ENCODE data around the gene MED15. TPM values are rescaled to one million over a fixed set of nuclear protein-coding genes. Genes with fewer than 3 reads are reported as not detected.
A peak's percentile ranks its signal among the peaks of the same experiment; 100 is the strongest.

MED15 gene
- polyA plus RNA-seq, 5 donors = 38.1 to 62.5 (median 50.7) TPM

DNA sequence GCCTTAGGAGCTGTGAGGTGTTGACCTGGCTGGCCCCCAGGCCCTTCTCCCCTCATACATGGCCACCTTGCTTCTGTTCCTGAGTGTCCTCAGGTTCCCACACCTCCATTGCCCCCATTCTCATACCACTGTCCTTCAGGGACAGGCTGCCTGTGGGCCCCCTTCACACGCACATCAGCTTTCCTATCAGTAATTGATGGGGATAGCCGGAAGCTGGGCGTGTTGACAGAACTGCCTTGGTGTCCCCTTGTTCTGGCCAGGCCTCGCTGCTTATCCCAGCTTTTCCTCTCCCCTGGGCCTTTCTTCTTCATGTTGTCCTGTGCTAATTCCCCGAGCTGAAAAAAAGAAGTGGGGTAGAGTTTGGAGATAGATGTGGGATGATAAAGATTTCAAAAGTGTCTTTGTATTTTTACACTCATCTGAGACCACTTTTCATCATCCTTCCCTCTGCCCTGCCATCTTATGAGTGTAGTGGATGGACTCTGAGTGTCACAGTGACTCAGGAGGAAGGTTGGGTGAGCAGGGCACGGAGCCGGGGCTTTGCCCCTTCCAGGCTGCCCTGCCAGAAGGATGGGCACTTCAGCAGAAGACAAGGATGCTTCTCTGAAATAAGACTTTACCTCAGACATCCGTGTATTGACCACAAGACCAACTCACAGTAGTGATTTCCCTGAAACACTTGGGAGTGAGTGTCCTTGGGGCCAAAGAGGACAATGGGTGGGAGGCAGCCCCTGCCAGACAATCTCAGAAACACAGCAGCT is 42.8 kb downstream of the MED15 start:
- no peak for DNase-seq

DNA sequence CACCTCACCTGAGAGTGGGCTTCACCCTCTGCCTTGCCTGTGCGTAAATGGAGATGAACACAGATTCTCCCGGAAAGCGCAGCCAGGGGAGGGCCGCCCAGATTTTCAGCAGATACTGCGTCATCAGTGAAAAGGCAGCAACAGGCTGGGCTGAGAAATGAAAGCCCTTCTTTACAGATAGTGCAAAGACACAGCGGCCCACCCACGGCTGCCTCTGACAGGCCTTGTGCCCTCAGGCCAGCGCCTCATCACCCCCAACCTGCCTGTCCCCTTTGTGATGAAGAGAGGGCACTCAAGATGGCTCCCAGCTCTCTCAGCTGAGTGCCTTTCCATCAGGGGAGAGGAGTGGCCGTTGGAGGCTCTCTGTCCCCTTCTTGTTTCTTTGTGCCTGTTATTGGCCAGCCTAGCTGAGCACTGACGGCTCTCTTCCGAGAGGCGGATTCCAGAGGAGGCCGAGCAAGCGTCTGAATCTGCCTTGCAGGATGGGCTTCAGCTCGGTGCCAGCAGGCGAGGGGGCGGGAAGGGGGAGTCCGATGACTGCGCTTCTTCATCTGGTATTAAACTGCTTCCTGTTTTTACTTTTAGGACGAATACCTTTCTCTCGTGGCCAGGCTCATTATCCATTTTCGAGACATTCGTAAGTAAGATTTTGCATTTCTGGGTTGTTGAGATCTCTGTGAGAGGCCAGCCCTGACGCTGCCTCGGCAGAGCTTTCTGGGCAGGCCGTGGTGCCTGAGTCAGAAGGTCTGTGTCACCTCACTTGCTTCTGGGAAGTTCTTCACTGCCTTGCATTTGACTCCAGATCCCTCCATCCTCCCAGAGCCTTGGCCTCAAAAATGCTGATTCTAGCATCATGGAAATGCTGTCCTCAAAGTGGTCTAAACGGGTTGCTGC is 43.7 kb downstream of the MED15 start:
- DNase-seq = peak in 1 of 2 donors; percentile 32

DNA sequence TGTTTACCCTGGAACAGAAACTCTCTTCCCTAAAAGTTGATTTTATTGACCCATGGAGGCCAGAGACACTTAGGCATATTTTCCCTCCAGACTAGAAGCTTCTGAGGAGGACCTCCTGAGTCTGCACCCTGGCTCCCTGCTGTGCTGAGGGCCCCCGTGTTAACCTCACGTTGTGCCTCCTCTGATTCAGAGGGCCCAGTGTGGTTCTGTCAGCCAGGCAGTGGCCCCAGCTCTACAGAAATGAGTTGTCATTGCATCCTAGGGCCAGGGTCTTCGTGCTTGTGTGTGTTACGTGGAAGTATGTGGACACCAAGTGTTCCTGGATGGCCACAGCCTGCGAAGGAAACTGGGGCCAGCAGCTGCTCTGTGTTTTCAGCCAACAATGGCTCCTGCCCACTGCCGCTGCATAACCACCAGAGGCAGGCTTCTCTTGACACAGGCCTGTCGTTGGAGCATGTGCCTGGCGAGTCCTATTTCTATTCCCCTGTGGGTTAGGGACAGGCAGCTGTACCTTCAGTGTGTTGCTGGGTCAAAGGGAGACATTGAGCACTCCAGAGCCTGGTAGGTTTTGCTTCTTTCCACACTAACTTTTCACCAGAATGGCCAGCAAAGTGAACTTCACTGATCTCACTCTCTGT is 44.5 kb downstream of the MED15 start:
- DNase-seq = no peak

DNA sequence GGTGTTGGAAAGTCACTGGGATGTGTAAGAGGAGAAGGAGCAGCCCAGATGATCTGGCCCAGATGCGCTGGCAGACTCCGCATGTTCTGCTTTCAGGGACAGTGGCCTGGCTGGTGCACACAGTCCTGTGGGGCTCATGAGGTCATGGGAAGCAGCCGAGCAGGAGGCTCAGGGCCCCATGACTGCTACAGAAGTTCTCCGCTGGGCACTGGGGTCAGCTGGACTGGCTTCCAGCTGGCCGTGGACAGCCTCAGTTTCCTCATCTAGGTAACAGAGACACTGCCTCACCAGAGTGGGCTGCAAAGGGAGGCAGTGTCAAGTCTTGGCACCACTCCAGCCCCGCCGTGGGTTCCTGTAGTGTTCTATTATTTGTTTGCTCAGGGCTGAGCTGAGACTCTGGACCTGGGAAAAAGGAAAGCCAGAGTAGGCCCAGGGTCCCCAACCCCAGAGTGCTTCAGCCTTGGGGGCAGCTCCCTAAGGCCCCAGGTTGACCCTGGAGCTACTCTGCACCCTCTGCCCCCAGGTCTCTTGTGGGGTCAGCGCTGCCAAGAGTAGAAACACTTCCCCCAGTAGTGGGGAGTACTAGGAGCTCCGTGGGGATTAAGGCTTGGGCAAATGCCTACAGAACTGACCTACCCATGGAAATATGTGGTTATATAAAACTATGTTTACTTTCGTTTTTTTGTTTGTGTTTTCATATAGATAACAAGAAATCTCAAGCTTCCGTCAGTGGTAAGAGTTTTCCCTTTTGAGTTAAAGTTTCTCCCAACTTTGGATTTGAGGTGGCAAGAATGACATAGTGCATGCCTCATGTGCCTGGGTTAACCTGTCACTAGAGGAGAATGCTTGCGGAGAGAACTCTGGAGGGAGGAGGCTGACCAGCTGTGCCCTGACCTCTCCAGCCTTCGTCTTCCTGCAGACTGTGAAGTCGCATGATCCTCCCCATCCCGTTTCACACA is 45.3 kb downstream of the MED15 start:
- peak in 1 of 2 donors; percentile 33 for DNase-seq

DNA sequence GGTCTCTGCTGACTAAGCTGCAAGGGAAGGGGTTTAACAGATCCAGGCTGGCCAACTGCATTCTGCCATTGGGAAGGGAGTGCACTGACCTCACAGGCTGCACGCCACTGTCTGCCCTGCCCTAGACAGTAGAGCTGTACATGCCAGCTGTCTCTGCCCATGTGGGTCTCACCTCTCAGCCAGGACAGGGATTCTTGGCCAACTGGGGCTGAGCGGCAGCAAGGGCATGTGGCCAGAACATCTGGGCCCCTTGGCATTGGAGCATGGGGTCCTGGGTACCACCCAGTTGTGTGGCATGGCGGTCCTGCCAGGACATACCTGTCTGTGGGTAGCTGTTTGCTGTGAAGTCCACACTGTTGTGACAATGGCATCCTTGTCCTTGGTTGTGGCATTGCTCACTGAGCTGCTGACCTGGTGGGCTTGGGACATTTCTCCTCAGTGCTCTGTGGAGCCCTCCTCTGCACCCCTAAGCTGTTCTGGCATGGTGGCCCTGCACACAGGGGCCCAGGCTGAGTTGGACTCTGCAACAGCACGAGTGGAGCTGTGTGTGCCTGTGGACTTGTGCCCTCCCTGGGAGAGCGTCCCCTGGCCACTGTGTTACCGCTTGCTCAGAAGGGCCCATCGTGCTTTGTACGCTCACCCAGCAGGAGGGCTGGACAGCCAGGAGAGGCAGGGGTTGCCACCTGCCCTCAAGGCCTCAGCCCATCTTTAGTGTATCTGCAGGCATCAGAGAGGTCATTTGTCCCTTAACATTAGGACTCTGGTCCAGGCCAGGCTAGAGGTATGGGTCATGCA is 46.7 kb downstream of the MED15 start:
- DNase-seq = no peak

DNA sequence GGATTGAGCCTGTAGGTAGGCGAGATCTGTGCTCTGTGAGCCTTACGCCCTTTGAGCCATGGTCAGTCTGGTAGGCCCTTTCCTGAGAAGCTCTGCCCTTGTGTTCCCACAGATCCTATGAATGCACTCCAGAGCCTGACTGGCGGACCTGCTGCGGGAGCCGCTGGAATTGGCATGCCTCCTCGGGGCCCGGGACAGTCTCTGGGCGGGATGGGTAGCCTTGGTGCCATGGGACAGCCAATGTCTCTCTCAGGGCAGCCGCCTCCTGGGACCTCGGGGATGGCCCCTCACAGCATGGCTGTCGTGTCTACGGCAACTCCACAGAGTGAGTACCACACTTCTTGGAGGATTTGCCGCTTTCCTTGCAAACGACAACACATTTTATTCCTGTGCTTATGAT is 47.4 kb downstream of the MED15 start:
- no peak for DNase-seq

DNA sequence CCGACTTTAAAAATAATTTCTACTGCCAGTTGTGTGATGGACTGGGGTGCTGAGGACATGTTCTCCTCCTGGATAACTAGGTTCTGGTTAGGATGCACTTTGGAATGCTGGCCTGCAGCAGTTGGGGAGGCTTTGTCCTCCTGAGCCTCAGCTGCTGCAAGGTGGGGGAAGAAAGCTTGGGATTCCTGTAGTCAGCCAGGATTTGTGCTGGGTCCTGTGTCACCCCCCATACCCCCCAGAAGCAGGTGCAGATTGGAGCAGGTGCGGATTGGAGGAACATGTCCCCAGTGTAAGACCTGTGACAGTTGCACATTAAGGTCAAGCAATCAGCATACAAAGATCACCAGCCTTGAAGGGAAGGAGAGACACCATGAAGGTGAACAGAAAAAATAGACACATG is 51.1 kb downstream of the MED15 start:
- DNase-seq = no peak

DNA sequence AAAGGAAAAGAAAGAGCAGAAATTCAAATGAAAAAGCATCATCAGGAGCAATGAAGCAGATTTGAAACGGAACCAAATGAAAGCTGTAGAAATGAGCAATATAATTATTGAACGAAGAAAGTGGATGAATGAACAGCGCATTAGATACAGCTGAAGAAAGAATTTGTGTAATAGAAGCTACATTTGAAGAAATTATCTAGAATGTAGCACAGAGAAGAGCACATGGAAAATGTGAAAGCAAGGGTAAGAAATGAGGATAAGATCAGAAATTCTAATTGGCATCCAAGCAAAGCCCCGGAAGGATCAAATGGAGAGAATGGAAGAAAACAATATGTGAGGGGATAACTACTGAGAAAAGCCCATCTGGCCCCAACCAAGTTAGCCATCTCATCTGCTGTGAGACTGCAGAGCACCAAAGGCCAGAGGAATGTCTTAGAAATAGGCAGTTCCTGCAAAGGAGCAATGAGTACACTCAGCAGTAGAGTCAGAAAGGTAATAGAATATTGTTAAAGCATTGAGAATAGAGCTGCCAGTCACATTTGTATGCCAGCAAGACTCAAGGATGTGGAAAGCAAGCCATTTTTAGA is 51.9 kb downstream of the MED15 start:
- DNase-seq = no peak

DNA sequence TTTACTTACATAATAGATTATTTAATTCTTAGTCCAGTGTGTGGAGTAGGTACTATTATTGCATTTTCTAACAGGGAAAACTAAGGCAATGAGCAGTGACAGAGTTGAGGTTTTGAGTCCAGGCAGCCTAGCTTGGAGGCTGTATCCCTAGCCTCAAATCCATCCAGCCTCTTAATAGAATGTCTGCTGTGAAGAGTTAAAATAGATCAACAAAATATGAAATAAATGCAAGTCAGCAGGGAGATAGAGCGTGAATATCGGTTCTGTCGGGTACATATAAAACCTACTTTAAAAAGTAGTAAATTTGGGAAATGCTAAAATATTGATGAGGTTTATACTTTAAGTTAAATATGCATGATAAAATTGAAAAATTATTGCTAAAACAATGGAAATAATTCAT is 53.3 kb downstream of the MED15 start:
- DNase-seq = no peak

DNA sequence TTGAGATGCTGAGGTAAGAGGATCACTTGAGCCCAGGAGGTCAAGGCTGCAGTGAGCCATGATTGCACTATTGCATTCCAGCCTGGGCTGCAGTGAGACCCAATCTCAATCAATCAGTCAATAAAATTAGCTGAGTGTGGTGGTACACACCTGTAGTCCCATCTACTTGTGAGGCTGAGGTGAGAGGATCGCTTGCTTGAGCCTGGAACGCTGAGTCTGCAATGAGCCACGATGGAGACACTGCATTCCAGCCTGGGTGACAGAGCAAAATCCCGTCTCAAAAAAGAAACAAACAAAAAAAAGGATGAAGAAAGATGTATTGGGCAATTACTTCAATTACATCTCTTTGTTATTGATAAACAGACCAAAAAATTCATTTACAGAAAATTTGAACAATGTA is 54.5 kb downstream of the MED15 start:
- DNase-seq = no peak

DNA sequence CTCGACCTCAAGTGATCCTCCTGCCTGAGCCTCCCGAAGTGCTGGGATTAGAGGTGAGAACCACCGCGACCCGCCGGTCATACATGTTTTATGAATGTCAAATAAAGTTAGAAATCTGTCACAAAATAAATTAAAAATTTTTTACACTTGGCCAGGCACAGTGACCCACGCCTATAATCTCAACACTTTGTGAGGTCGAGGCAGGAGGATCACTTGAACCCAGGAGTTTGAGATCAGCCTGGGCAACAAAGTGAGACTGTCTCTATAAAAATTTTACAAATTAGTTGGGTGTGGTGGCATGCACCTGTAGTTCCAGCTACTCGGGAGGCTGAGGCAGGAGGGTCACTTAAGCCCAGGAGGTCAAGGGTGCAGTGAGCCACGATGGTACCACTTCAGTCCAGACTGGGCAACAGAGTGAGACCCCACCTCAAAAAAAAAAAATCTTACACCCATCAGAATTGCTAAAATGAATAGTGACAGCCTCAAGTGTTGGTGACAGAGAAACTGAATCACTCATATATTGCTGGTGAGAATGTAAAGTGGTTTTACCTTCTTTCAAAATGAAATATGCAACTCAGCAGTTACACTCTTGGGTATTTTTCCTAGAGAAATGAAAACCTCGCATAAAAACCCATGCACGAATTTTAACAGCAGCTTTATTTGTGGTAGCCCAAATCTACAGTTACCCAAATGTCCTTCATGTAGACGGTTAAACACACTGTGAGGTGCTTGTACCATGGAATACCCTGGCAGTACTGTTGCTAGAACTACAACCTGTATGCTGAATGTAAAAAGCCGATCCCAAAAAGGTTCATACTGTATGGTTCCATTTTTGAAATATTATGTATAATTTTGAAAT is 55.4 kb downstream of the MED15 start:
- no peak for DNase-seq

DNA sequence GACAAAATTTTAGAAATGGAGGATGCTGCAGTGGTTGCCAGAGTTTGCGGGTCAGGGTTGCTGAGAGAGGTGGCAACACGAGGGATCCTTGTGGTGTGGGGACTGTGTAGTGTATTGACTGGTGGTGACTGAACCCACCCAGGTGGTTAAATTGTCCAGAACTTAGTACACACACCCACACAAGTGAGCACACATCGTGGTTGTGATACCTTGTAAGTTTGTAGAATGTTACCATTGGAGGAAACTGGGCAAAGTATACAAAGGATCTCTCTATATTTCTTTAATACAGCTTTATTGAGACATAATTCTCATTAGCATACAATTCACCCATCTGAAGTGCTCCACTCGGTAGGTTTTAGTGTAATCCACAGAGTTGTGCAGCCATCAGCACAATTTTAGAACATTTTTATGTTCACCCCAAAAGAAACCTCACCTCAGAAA is 56.1 kb downstream of the MED15 start:
- no peak for DNase-seq

DNA sequence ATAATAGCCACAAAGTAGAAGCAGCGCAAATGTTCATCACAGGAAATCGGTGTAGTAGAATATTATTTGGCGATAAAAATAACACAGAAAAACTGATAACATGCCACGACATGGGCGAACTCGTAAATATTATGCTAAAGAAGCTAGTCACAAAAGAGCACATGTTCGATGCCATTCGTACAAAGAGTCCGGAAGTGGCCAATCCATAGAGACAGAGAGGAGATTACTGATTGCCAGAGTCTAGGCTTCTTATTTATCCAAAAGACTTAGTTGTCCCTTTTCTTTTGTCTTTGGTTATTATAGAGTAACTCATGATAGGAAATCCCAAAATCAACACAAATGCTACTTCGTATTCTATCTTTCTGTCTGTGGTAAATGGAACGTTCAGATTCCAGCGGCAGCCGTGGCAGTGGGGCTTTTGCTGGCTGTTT is 56.5 kb downstream of the MED15 start:
- DNase-seq = no peak

DNA sequence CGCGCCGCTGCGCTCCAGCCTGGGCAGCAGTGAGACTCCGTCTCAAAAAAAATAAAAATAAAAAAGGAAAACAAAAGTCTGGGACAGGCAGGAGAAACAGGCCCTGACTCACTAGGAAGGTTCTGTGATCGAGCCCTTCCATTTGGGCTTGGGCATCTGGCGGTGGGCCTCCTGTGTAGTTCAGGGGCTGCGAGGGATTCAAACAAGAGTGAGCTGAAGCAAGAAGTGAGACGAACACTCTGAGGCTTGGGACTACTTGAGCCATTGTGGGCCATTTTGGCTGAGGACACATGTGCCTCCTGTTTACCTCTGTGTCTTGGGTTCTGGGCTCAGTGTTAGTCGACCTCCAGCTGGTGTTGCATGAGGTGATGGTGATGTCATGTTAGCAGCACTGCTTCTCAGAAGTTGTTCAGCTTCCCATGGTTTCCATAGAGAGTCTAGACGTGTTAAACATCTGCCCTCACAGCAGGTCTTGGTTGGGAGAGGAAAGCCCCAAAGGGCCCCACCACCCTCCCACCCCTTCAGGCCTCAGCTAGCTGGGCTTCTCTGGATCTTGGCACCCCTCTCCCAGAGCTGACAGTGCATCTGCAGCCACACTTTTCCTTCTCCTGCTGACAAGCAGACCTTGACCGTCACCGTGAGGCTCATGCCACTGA is 57.8 kb downstream of the MED15 start:
- no peak for DNase-seq

DNA sequence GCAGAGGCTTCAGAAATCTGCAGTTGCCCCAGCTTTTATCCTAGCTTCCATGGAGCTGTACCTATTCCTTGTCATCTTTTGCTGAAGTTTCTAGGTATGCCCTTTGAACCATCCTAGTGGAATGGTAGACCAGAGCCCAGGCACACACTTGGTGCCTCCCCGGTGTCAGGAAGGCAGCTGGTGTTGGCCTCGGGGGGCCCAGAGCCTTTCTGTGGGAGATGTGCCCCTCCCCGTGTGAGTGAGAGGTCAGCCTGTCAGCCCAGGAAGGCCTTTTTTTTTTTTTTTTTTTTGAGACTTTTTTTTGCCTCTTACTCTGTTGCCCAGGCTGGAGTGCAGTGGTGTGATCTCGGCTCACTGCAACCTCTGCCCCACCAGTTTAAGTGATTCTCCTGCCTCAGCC is 58.4 kb downstream of the MED15 start:
- DNase-seq = no peak

DNA sequence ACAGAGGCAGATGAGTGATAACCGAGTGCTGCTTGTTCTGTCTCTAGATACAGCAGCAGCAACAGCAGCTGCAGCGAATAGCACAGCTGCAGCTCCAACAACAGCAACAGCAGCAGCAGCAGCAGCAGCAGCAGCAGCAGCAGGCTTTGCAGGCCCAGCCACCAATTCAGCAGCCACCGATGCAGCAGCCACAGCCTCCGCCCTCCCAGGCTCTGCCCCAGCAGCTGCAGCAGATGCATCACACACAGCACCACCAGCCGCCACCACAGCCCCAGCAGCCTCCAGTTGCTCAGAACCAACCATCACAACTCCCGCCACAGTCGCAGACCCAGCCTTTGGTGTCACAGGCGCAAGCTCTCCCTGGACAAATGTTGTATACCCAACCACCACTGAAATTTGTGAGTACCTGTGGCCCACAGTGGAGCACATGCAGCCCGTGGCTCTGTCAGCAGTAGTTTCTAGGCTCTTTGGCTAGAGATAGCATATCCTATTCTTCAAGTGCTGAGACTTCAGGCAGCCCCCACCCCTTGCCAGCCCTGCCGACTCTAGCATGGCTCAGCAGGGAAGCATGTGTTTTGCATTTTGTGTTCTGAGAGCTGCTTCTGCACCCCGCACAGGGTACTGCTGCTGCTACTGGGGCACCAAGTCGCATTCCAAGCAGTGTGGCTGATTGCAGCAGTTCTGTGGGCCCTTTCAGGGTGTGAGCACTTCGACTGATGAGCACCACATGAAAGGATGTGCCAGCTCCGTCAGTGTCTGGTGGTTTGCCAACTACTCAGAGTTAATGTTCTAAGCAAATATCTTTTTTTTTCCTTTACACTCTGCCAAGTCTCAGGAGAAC is 59.2 kb downstream of the MED15 start:
- no peak for DNase-seq

DNA sequence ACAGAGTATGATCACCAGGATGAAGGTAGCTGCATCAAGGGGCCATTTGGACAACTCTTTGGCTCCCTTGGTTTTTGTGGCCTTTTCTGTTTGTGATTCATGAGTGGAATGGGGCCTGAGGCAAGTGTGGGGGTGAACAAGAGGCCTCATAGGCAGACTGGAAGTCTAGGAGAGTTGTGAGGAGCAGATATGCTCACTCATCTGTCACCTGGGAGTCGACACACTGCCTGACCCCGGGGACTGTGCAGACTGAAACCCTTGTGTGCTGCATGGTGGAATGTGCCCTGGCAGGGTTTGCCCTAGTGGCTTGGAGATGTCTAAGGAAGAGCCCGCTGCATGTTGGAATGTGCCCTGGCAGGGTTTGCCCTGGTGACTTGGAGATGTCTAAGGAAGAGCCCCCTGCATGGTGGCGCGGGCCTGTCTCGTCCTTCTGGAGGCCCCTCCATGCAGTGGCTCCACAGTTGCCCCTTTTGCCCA is 60.0 kb downstream of the MED15 start:
- no peak for DNase-seq
